Endothelial cell of umbilical vein (primary cell): Measurements from ENCODE around the gene RAI1.

Experiments used
- EZH2 ChIP-seq: IDR thresholded peaks from 2 replicates; pipeline ENCODE4 v1.6.1; 2012; ENCODE audit warnings: borderline replicate concordance, low read depth, mild to moderate bottlenecking, moderate library complexity, low read length, inconsistent platforms; ENCODE audit not compliant: severe bottlenecking
- POLR2AphosphoS5 ChIP-seq: IDR thresholded peaks from 2 replicates; pipeline ENCODE4 v1.6.1; 2012; ENCODE audit warnings: low read depth, mild to moderate bottlenecking, control low read depth, low read length, moderate library complexity; ENCODE audit not compliant: insufficient read depth
- TF ChIP-seq, protein P1 (sequence below), 2 donors: IDR thresholded peaks; 1 replicate in 1 of 2; 2 replicates in 1 of 2; pipeline ENCODE4 v1.5.1; 2011; ENCODE audit warnings: low read length in 2 of 2, mild to moderate bottlenecking in 2 of 2, moderate library complexity in 2 of 2, control low read depth in 1 of 2, inconsistent platforms in 1 of 2, low read depth in 1 of 2; ENCODE audit not compliant: insufficient read depth in 1 of 2; ENCODE audit errors: extremely low read depth in 1 of 2
- TF ChIP-seq, protein P2 (sequence below): IDR thresholded peaks from 2 replicates; pipeline ENCODE4 v1.6.1; 2011; ENCODE audit not compliant: insufficient read depth, insufficient read length

GRCh38 chr17:17665255-17665654 lies 16.0 kb upstream of the RAI1 start:
- TF ChIP-seq, protein P1, sequence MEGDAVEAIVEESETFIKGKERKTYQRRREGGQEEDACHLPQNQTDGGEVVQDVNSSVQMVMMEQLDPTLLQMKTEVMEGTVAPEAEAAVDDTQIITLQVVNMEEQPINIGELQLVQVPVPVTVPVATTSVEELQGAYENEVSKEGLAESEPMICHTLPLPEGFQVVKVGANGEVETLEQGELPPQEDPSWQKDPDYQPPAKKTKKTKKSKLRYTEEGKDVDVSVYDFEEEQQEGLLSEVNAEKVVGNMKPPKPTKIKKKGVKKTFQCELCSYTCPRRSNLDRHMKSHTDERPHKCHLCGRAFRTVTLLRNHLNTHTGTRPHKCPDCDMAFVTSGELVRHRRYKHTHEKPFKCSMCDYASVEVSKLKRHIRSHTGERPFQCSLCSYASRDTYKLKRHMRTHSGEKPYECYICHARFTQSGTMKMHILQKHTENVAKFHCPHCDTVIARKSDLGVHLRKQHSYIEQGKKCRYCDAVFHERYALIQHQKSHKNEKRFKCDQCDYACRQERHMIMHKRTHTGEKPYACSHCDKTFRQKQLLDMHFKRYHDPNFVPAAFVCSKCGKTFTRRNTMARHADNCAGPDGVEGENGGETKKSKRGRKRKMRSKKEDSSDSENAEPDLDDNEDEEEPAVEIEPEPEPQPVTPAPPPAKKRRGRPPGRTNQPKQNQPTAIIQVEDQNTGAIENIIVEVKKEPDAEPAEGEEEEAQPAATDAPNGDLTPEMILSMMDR (IDR thresholded peaks at IDR 0.05; ENCODE audit: extremely low read depth in 1 of 2, insufficient read depth in 1 of 2, low read depth in 1 of 2, low read length in 2 of 2), result no peak
- TF ChIP-seq POLR2AphosphoS5 (no peak), EZH2 (no peak)
- TF ChIP-seq, protein P2, sequence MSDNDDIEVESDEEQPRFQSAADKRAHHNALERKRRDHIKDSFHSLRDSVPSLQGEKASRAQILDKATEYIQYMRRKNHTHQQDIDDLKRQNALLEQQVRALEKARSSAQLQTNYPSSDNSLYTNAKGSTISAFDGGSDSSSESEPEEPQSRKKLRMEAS, result no peak
